HS-5 (cell line): ENCODE results near the gene RASD2.

Experiments used
- DNase-seq: peaks from one replicate; pipeline ENCODE4 v3.0.0-alpha.2; 2012; ENCODE audit warnings: low read depth

Gene RASD2

GRCh38 chr22:35541254-35541748 is 670 bp downstream of the RASD2 start:
- DNase-seq: no peak

DNA sequence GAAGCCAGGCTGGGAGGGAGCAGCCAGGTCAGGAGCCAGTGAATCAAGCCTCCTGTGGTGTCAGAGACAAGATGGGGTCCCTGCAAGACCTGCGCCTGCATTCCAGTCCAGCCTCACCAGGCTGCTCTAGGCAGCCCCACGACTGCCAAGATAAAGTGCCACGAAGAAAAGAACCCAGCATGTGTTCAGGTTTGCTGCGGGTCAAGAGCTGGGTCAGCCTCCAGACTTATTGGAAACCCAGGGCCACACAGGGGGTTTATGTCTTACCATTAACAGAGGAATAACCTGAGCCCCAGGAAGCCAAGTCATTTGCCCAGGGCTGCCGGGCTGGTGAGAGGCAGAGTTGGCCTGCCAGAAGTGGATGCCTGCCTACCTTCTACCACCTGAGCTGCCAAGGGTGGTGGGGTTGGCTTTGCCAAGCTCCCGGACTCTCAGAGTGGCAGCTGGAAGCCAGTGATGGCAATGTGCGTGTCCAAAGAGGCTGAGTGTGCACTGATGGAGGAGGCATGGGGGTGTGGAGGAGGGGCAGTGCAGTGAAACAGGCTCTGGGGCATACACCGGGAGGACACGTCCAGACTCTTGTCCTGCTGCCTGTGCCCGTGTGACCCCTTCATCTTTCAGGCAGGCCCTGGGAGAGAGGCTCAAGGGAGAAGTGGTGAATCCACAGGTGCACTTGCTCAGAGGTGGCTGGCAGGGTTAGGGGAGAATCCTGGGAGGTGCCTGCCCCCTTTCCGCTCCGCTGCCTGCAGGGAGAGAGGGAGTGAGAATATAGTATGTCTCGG is 1.7 kb downstream of the RASD2 start:
- no peak for DNase-seq

GRCh38 chr22:35542939-35543516 is 2.4 kb downstream of the RASD2 start:
- DNase-seq: no peak

GRCh38 chr22:35543702-35544101 is 3.1 kb downstream of the RASD2 start:
- DNase-seq: no peak

GRCh38 chr22:35544189-35544588 is 3.6 kb downstream of the RASD2 start:
- DNase-seq: no peak

DNA sequence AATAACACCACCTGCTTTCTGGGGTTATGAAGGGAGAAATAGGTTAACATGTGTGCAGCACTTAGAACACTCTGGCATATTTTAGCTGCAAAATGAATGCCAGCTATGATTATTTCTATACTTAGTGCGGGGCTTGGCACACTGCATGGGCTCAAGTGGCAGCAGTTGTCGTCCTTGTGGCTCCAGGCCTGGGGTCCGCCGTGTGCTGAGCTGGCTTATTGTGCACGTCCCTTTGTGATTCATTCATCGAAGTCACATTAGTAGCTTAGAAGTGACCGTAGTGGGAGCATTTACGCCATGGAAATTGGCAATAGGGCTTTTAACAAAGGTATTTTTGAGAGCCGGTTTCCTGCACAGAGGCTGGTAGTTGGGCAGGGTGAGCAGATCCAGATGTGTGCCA is 4.2 kb downstream of the RASD2 start:
- no peak for DNase-seq

DNA sequence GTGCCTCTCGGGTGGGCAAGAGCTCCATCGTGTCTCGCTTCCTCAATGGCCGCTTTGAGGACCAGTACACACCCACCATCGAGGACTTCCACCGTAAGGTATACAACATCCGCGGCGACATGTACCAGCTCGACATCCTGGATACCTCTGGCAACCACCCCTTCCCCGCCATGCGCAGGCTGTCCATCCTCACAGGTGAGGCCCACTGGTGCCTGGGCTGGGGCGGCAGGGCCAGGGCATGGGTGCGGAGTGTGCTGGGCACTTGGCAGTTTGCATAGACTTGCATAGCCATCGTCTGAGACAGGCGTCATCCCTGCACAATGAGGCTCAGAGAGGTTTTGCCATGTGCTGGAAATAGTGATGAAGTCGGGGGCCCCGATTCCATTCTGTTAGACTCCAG is 6.3 kb downstream of the RASD2 start:
- no peak for DNase-seq

- no peak for DNase-seq
Measured at GRCh38 chr22:35547987-35548721, 7.5 kb downstream of the RASD2 start.

DNA sequence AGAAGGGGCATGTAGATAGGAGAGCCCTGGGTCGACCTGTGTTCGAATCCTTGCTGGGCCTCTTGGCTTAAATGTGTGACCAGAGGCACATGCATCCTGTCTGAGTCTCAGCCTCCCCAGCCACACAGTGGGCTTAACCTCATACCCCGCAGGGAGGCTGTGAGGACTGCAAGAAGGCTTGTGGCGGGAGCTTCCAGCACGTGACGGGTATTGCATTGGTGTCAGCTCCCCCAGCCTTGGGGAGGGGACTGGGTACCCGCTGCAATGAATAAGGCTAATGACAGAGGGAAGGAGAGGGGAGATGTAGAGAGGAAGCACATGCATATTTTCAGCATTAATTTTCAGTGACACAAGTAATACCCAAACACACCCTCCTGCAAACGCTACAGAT is 8.1 kb downstream of the RASD2 start:
- no peak for DNase-seq

DNA sequence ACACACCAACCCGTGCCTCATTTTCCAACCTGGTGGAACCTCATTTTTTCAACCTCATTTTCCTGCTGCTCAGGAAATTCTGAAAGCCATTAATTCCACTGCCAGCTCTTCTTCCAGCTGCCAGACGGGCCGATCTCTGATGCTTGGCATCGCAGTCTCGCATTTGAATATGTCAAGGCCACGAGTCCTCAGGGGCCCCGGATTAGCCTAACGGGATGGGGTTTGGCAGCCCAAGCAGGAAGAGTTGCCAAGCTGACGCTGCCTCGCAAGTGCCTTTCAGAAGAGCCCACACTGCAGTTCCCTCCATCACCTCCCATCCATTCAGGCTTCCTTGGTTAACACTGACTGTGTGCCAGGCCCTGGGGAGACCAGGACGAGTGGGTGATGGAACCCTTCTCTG is 8.7 kb downstream of the RASD2 start:
- DNase-seq: no peak

DNA sequence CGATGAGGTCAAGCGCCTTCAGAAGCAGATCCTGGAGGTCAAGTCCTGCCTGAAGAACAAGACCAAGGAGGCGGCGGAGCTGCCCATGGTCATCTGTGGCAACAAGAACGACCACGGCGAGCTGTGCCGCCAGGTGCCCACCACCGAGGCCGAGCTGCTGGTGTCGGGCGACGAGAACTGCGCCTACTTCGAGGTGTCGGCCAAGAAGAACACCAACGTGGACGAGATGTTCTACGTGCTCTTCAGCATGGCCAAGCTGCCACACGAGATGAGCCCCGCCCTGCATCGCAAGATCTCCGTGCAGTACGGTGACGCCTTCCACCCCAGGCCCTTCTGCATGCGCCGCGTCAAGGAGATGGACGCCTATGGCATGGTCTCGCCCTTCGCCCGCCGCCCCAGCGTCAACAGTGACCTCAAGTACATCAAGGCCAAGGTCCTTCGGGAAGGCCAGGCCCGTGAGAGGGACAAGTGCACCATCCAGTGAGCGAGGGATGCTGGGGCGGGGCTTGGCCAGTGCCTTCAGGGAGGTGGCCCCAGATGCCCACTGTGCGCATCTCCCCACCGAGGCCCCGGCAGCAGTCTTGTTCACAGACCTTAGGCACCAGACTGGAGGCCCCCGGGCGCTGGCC is 11.0 kb downstream of the RASD2 start:
- no peak for DNase-seq

DNA sequence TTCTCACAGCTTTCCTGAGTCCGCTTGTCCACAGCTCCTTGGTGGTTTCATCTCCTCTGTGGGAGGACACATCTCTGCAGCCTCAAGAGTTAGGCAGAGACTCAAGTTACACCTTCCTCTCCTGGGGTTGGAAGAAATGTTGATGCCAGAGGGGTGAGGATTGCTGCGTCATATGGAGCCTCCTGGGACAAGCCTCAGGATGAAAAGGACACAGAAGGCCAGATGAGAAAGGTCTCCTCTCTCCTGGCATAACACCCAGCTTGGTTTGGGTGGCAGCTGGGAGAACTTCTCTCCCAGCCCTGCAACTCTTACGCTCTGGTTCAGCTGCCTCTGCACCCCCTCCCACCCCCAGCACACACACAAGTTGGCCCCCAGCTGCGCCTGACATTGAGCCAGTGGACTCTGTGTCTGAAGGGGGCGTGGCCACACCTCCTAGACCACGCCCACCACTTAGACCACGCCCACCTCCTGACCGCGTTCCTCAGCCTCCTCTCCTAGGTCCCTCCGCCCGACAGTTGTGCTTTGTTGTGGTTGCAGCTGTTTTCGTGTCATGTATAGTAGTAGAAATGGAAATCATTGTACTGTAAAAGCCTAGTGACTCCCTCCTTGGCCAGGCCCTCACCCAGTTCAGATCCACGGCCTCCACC is 11.7 kb downstream of the RASD2 start:
- DNase-seq: no peak

- DNase-seq: no peak
Measured at GRCh38 chr22:35552846-35553245, 12.2 kb downstream of the RASD2 start.

GRCh38 chr22:35553341-35553740 is 12.7 kb downstream of the RASD2 start:
- DNase-seq: no peak

- DNase-seq: no peak
Measured at GRCh38 chr22:35554297-35554845, 13.7 kb downstream of the RASD2 start.

DNA sequence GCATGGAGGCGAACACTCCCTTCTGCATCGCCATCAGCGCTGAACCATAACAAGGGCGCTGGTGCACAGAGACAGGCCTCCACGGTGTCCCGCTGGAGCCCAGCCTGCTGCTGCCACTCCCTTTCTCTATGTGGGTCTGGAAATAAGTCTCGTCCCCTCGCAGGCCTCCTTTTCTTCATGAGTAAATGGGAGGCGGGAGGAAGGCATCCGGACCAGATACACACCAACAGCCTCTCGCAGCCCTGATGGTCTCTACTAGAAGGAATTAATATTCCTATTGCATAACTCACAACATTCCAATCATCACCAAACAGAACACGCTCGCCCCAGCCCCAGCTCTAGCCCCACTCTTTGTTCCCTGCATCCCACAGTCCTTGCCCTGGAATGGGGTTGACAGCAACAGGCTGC is 14.9 kb downstream of the RASD2 start:
- no peak for DNase-seq

GRCh38 chr22:35555946-35556547 is 15.4 kb downstream of the RASD2 start:
- no peak for DNase-seq

DNA sequence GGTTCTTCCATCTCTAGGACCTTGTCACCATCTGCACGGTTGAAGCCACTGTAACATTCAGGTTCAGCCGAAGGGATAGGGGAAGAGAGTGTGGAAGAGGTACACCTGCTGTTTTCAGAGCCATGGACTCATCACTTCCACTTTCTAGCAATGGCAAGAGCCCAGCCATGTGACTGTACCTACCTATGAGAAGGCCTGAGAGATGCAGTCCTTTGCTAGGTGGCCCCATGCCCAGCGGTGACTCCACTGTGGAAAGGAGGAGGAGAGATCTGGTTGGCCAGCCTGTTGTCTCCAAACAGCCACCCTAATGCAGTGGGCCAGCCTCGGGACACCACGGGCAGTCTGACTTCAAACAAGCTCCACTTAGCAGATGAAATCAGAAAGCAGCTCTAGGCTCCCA is 16.0 kb downstream of the RASD2 start:
- no peak for DNase-seq

DNA sequence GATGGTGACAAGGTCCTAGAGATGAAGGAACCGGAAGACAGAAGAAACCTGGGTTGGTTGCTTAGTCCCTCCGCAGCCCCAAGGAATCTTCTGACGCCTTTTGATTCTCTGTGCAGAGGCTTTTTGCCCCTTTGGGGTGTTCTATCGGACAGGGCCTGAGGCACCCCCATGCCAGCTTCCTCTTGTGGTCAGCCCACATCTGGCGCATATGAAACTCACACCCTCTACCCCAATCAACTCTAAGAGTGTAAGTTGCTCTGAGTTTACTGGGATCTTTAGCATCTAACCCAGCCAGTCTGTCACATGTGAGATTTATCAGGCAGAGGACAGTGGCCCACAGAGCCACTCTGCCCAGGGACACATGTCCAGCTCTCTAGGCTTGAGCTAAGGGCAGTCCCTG is 17.4 kb downstream of the RASD2 start:
- DNase-seq: no peak

- DNase-seq: no peak
Measured at GRCh38 chr22:35558719-35559118, 18.1 kb downstream of the RASD2 start.

DNA sequence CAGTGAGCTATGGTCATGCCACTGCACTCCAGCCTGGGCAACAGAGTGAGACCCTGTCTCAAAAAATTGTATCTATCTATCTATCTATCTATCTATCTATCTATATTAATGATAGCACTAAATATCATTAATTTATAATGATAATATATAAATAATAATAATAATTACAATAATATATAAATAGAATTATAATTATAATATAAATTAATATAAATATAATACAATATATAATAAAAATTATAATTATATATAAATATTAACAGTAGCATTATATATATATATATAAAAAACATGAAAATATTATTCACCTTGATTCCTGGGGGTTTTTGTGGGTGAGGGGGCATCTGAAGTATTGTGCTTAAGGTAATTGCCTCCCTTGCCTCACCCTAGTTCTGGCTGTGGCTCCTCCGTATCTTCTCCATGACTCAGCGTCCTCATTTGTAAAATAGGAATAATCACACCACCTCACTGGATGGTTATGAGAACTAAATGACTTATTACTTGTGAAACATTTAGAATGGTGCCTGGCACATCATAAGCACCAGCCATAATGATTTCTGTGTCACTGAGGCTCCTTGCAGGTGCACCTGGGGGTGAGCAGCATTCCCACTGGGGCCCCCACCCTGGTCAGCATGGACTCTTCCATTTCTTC is 18.8 kb downstream of the RASD2 start:
- DNase-seq: no peak
